ENCODE measurements around the gene GALNT14. TPM values are rescaled to one million over a fixed set of nuclear protein-coding genes. Genes with fewer than 3 reads are reported as not detected.
"Not testable (repeated sequence)": the region's sequence is repeated elsewhere in the genome, so short reads cannot be mapped to it uniquely, and the experiment has no call there.

Gene GALNT14, protein sequence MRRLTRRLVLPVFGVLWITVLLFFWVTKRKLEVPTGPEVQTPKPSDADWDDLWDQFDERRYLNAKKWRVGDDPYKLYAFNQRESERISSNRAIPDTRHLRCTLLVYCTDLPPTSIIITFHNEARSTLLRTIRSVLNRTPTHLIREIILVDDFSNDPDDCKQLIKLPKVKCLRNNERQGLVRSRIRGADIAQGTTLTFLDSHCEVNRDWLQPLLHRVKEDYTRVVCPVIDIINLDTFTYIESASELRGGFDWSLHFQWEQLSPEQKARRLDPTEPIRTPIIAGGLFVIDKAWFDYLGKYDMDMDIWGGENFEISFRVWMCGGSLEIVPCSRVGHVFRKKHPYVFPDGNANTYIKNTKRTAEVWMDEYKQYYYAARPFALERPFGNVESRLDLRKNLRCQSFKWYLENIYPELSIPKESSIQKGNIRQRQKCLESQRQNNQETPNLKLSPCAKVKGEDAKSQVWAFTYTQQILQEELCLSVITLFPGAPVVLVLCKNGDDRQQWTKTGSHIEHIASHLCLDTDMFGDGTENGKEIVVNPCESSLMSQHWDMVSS
- under 1 TPM in 1 of 2 experiments, not detected in 1; 0.36 TPM for total RNA-seq
- not detected for polyA plus RNA-seq
- total RNA-seq: 0 to 0.42 (median 0.08) reads per million in 6 experiments

DNA sequence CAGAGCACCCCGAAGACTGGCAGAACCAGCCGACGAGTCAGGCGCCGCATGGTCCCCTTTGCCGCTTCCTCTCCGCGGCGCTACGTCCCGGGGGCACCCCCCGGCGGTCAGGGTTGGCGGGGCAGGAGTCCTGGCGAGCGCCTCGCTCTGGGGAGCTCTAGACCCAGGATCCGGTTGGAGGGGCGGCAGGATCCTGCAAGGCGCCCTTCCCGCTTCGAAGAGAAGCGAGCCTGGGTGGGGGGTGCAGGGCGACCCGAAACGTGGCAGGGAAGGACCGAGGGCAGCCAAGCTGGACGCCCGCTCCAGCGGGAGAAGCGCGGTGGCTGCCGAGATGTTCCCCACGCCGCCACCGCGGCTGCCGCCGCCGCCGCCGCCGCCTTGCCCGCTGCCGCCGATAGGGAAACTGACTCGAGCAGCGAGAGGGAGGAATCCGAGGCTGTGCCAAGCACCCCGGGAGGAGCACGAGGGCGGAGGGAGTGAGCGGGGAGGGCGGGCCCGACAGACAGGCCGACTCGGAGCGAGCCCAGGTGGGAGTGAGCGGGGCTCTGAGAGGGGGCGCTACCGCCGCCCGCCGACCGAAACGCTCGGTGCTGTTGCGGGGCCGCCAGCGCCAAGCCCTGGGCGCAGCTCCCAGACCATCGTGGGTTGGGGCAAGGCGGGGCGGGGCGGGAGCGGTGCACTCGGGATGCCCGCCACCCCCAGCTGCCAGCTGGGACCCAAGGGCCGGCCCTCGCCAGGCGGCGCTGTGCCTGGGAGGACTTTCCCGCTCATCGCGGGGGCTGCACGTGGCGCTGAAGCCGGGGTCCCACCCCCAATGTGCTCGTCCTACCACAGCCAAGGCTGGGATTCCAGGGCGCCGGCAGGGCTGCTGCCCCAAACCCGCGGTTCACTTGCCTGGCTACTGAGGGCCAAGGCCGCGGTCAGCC, at the start of gene GALNT14:
Gene GALNT14 (minus strand): TSS at position 404 of the 926 bp plus-strand sequence. CDS start 354 bp downstream, at position 50.
- peaks cover 8 to 11% (median 10%) of the 10 kb centered on the region in 4 donors for H3K4me1 Mint-ChIP-seq
- H3K36me3 Mint-ChIP-seq: no peaks in the 10 kb centered on the region
- no peaks in the 10 kb centered on the region for H3K9me3 Mint-ChIP-seq
- H3K4me3 Mint-ChIP-seq: peak within 1 kb of the TSS in 8 of 10 donors; percentile 40 to 81 (median 76)
- POLR2A ChIA-PET: no interaction called here
- DNase-seq: peak in 3 of 10 donors; percentile 8 to 21 (median 12)
- peak; percentile 49 to 68 for ATAC-seq
- peaks cover 30 to 56% (median 40%) of the 10 kb centered on the region in 5 donors for H3K27me3 Mint-ChIP-seq
- peak within 1 kb of the TSS in 1 of 10 donors; percentile 13 for H3K27ac Mint-ChIP-seq

DNA sequence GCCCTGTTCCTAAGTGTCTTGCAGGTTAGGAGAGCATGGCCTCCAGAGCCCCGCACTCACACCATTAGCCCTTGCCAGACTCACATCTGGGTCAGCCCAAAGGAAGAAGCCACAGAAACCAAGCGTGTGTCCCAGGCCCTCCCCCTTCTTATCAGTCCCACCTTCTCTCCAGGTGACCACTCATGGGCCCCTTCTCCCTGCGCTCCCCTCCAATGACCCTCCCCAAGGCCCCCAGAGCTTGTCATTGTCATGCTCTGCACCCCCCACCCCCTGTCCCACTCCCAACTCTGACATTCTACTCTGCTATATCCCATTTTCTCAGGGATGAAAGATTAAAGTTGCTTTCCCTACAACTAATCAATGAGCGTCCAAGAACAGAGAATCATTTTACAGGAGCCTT, 48.9 kb upstream of the GALNT14 start:
- Mint-ChIP-seq H3K9me3 (peaks cover 0 to 11% (median 1%) of the 10 kb centered on the region in 9 donors), H3K4me3 (no peak overlapping the region), H3K4me1 (no peaks in the 10 kb centered on the region), H3K27ac (no peak overlapping the region), H3K27me3 (peaks cover 0 to 3% (median 0%) of the 10 kb centered on the region in 5 donors), H3K36me3 (peaks cover 0 to 6% (median 4%) of the 10 kb centered on the region in 3 donors)
- ATAC-seq (no peak), DNase-seq (no peak)
- POLR2A ChIA-PET: no interaction called here

DNA sequence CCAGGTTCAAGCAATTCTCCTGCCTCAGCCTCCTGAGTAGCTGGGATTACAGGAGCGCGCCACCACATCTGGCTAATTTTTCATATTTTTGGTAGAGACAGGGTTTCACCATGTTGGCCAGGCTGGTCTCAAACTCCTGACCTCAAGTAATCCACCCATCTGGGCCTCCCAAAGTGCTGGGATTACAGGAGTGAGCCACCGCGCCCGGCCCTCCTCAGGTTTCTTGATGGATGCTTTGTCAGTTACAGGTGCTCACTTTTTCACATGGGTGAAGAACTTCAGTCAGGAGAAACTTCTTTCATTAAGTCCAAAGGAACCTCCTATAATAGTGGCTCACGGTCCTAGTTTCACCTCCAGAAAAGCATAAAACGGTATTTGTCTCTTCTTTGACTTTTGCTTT, 45.7 kb upstream of the GALNT14 start:
- H3K4me1 Mint-ChIP-seq, H3K27ac Mint-ChIP-seq, DNase-seq, H3K36me3 Mint-ChIP-seq, H3K27me3 Mint-ChIP-seq, POLR2A ChIA-PET, ATAC-seq, H3K4me3 Mint-ChIP-seq: not testable (repeated sequence)
- H3K9me3 Mint-ChIP-seq: peaks cover 0 to 11% (median 1%) of the 10 kb centered on the region in 9 donors

DNA sequence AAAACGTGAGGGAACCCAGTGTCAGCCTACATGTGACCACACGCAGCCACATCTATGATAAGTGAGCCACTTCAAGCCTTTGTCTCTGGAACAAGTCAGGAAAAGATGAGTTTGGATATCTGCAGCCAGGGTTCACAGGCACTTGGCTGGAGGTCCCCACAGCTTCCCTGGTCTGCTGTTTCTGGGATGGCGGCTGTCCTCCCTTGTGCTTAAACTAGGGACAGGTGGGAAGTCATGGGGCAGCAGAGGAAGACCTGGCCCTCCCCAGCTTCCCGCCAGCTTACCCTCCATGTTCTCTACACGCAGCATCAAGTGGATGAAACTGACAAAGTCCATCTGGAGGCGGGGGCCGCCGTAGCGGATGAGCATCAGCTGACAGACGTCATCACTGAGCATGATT, 38.5 kb upstream of the GALNT14 start:
- DNase-seq: no peak
- Mint-ChIP-seq H3K4me3 (no peak overlapping the region), H3K27ac (no peak overlapping the region), H3K9me3 (peaks cover 0 to 5% (median 0%) of the 10 kb centered on the region in 9 donors), H3K36me3 (no peaks in the 10 kb centered on the region), H3K4me1 (no peaks in the 10 kb centered on the region), H3K27me3 (peaks cover 0 to 3% (median 0%) of the 10 kb centered on the region in 5 donors)
- ATAC-seq: no peak
- POLR2A ChIA-PET: no interaction called here

DNA sequence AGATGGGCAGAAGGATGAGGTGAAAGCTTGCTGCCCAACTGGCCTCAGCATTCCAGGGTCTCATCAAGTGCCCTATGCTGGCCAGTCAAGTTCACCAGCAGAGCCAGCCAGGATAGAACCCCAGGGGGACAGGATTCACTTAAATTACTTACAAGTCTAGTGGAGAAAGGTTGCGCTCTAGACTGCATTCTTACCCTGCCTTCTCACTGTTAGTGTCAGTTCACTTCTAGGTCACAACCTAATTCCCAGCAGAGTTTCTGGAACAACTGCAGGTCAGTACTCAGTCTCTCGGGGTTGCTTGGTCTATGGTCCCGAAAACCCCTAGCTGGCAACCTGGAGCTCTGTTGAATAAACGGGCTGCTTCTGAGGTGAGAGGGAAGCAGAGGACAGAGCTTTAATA, 32.9 kb upstream of the GALNT14 start:
- peaks cover 0 to 5% (median 0%) of the 10 kb centered on the region in 4 donors for H3K4me1 Mint-ChIP-seq
- H3K4me3 Mint-ChIP-seq: no peak overlapping the region
- no peak for ATAC-seq
- DNase-seq: no peak
- no peak overlapping the region for H3K27ac Mint-ChIP-seq
- no peaks in the 10 kb centered on the region for H3K36me3 Mint-ChIP-seq
- POLR2A ChIA-PET: no interaction called here
- no peaks in the 10 kb centered on the region for H3K9me3 Mint-ChIP-seq
- H3K27me3 Mint-ChIP-seq: peaks cover 0 to 4% (median 0%) of the 10 kb centered on the region in 5 donors

DNA sequence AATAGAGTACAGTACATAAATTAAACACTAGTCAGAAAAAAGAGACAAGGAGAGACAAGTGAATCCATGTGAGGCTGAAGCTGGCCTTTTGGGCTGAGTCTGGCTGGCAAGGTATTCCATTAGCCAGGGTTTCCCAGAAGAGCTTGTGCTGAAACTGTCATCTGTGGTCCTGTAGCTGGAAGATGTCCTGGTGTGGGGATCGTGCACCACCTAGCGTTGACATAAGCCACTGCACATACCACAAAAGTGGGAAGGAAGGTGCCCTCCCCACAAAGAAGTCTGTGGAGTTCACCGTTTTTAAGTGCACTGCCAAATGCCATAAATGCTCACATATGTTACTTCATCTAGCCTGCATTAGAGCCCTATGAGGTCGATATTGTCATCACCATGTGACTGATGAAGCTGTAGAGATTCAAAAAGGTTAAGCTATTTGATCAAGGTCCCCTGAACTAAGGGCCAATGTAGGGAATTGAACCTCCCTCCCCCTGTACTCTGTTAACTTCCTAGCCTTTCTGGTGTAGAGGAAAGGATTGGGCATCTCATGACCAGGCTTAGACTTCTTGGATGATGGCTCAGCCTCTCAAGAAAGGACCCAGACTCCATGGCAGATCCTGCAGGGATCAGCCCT, 31.9 kb upstream of the GALNT14 start:
- H3K9me3 Mint-ChIP-seq: no peaks in the 10 kb centered on the region
- H3K27ac Mint-ChIP-seq: peak overlapping the region in 1 of 10 donors; percentile 13
- DNase-seq (peak in 9 of 10 donors; percentile 9 to 65 (median 30)), ATAC-seq (peak; percentile 57 to 78)
- H3K36me3 Mint-ChIP-seq: no peaks in the 10 kb centered on the region
- H3K27me3 Mint-ChIP-seq: peaks cover 0 to 4% (median 0%) of the 10 kb centered on the region in 5 donors
- peaks cover 0 to 5% (median under 1%) of the 10 kb centered on the region in 4 donors for H3K4me1 Mint-ChIP-seq
- POLR2A ChIA-PET: interaction anchor here (1.0 kb wide), 1 partner anchor 458 kb away, joined by 3 read pairs; no protein-coding TSS in a partner anchor
- H3K4me3 Mint-ChIP-seq: no peak overlapping the region

DNA sequence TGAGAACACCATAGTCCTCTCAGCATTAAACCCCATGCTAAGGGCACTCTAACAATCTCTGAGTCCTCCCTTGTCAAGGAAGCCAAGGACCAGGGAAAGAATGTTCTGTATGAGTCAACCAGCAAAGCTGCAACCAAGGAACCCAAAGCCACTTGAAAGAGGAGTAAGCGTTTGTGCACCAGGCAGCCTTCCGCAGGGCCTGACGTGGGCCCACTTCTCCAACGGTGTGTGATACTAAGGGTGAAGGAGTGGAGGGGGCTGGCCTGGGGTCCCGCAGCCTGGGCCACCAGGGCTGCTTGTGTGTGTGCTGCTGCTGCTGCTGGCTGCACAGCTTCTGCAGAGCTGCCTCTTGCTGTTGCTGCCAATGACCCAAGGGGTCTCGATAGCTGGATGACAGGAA, 30.1 kb upstream of the GALNT14 start:
- POLR2A ChIA-PET: no interaction called here
- peak overlapping the region in 1 of 10 donors; percentile 36 for H3K27ac Mint-ChIP-seq
- peaks cover 0 to 8% (median 2%) of the 10 kb centered on the region in 5 donors for H3K27me3 Mint-ChIP-seq
- no peaks in the 10 kb centered on the region for H3K9me3 Mint-ChIP-seq
- H3K4me3 Mint-ChIP-seq: no peak overlapping the region
- peaks cover 0 to 12% (median 6%) of the 10 kb centered on the region in 4 donors for H3K4me1 Mint-ChIP-seq
- DNase-seq (no peak), ATAC-seq (no peak)
- no peaks in the 10 kb centered on the region for H3K36me3 Mint-ChIP-seq

DNA sequence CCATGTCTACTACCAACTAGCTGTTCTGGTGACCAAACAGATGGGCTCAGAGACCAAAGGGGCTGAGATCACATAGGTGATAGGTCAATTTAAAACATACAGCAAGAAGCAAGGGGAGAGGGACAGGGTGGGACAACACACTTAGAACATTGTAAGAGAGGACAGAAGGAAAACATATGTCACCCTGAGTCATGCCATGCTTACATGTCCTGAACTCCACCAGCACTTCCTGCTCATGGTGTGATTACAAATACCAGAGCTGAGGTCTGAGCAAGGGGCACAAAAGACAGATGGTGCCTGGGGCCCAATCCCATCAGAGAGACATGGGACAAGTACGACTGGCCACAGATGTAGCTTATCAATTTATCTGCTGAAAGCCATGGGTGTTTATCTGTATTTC, 28.7 kb upstream of the GALNT14 start:
- POLR2A ChIA-PET: no interaction called here
- ATAC-seq: no peak
- DNase-seq: no peak
- peaks cover 0 to 8% (median 2%) of the 10 kb centered on the region in 5 donors for H3K27me3 Mint-ChIP-seq
- peak overlapping the region in 1 of 10 donors; percentile 35 for H3K27ac Mint-ChIP-seq
- H3K4me3 Mint-ChIP-seq: no peak overlapping the region
- H3K9me3 Mint-ChIP-seq: no peaks in the 10 kb centered on the region
- peaks cover 0 to 12% (median 6%) of the 10 kb centered on the region in 4 donors for H3K4me1 Mint-ChIP-seq
- H3K36me3 Mint-ChIP-seq: no peaks in the 10 kb centered on the region

DNA sequence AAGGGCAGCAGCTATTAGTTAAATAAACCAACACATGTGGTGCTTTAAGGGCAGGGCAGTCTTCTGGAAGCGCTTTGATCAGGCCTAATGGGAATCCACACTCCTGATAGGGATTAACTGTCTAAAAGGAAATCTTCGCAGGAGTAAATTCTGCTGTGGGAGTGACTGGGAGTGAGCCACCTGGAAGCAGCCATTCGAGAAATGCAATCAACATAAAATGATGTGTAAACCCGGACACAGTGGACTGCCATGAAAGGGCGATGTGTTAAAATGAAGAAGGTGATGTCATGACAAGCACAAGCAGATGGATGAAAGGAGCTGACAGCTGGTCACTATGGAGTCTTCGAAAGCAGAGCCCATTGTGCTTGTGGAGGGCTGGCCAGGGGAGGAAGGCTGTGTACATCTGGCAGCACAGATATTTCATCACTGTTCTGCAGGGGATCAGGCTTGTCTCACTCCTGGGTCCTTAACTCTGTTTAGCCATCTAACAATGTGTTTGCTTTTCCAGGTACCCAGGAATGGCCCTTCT, 24.8 kb upstream of the GALNT14 start:
- H3K4me1 Mint-ChIP-seq: peaks cover 0 to 7% (median 6%) of the 10 kb centered on the region in 4 donors
- H3K9me3 Mint-ChIP-seq: no peaks in the 10 kb centered on the region
- no peak overlapping the region for H3K27ac Mint-ChIP-seq
- peaks cover 0 to 7% (median 2%) of the 10 kb centered on the region in 5 donors for H3K27me3 Mint-ChIP-seq
- no peak for ATAC-seq
- no peak overlapping the region for H3K4me3 Mint-ChIP-seq
- H3K36me3 Mint-ChIP-seq: no peaks in the 10 kb centered on the region
- POLR2A ChIA-PET: no interaction called here
- no peak for DNase-seq

DNA sequence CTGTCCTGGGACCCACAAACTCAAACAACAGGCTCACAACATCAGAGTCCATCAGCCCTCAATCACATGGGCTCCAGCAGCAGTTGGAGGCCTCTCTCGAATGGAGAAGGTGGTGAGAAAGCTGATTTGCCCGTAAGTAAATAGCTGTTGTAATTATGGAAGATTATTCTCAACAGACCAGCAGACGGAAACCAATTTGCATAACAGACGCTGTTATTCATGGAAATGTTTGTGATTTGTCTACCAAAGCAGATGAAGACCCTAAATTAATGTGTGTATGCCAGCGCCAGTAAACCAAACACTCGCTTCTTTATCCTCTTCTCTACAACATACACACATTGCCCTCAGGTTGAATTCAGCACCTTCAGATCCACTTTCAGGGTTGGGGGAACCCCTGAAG, 23.4 kb upstream of the GALNT14 start:
- no peak overlapping the region for H3K4me3 Mint-ChIP-seq
- POLR2A ChIA-PET: interaction anchor here (0.6 kb wide), 1 partner anchor 9 kb away, joined by 3 read pairs; no protein-coding TSS in a partner anchor
- ATAC-seq (no peak), DNase-seq (no peak)
- H3K27me3 Mint-ChIP-seq: peaks cover 0 to 9% (median 2%) of the 10 kb centered on the region in 5 donors
- H3K9me3 Mint-ChIP-seq: no peaks in the 10 kb centered on the region
- peaks cover 0 to 7% (median 6%) of the 10 kb centered on the region in 4 donors for H3K4me1 Mint-ChIP-seq
- no peak overlapping the region for H3K27ac Mint-ChIP-seq
- no peaks in the 10 kb centered on the region for H3K36me3 Mint-ChIP-seq

DNA sequence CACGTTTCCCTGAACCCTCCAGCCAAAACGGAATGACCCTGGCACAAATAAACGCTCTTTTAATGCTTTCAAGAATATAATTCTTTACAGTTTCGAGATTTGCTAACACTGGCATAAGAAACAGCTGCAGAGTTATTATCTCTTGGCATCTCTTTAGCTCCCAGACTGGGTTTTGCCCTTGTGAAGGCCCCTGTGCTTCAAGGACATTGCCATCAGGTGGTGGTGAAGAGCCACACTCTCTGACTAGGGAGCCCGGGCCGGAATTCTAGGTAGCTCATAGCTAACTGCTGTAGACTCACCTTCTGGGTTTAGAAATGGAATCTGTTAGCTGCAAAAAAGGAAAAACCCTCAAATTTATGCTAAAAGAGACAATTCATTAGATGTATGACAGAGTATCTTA, 13.3 kb upstream of the GALNT14 start:
- H3K4me3 Mint-ChIP-seq: no peak overlapping the region
- ATAC-seq: no peak
- POLR2A ChIA-PET: no interaction called here
- H3K27me3 Mint-ChIP-seq: peaks cover 0 to 8% (median 2%) of the 10 kb centered on the region in 5 donors
- H3K9me3 Mint-ChIP-seq: peaks cover 0 to 2% (median 0%) of the 10 kb centered on the region in 9 donors
- H3K27ac Mint-ChIP-seq: no peak overlapping the region
- no peaks in the 10 kb centered on the region for H3K36me3 Mint-ChIP-seq
- no peak for DNase-seq
- H3K4me1 Mint-ChIP-seq: no peaks in the 10 kb centered on the region
